Measurements from ENCODE around the gene IFNLR1.

The IFNLR1 gene

DNA sequence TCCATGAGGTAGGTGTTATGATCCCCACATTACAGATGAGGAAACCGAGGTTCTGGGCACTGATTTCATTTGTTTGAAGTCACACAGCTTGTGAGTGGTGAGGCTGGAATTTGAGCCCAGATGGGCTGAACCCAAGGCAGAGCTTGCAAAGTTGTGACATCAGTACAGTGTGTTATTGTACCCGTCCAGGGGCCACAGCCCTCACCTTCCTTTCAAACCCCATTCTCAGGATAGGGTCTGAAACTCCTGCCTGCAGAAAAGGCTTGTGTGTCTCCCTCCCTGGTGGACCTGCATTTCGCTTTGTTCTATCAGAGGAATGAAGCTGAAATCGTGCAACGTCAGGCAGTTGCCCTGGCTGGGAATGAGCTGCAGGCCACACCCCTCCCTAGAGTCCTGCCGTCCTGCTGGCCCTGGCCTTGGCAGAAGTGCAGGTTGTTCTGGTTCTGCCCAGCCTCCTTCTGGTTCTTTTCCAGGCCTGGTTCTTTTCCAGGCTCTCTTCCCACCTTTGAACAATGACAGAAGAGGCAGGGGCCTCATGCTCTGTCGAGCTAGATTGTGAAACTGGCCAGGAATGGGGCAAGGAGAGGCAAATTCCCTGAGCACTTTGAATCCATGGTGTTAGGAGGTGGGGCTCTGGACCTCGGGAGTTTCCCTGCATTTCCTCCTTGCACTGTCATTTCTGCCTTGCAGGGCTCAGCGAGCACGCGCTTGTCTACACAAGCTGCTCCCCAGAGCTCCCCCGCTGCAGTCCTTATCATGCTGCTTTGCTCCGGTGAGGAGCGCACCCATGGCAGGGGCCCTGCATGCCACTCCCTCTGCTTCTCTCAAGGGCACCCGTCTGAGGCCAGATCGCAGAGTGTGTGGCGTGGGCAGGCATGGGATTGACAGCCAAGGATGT, 67.0 kb downstream of the IFNLR1 start:
- DNase-seq = no peak

DNA sequence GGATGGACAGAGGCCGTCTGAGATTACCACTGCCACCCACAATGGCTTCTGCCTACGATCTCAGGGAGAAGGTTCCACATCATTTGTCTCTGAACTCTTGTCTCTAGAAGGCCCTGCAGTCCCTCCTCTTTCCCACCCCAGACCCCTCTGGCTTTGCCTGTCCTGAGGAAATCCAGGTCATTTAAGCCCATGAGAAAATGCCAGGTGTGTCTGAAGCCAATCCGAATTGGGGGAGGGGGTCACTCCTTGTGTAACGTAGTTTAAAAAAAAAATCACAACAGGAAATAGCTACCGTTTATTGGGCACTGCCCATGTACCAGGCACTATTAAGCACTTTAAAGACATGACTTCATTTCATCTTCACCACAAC, 67.6 kb downstream of the IFNLR1 start:
- no peak for DNase-seq

- DNase-seq = no peak
Observed at GRCh38 chr1:24118410-24119242, 68.5 kb downstream of the IFNLR1 start.

DNA sequence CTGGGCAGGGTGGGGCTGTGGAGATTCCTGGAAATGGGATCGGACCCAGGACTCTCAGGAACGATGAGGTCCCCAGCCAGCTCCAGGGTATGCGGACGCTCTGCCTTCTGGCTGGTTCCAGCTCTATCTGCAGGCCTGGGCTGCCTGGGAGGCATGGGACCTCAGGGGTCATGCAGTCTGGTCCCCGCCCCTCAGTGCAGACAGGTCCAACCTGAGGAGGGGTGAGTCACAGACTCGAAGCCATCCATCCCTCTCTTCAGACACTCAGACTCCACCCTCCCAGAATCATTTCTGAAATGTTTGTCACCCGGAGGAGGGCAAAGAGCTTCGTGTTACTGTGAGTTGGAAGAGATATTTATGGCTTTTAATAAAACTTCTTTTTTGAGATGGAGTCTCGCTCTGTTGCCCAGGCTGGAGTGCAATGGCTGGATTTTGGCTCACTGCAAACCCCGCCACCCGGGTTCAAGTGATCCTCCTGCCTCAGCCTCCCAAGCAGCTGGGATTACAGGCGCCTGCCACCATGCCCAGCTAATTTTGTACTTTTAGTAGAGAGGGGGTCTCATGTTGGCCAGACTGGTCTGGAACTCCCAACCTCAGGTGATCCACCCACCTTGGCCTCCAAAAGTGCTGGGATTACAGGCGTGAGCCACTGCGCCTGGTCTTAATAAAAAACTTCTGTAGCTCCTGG, 69.2 kb downstream of the IFNLR1 start:
- no peak for DNase-seq

- DNase-seq = no peak
Observed at GRCh38 chr1:24117132-24117531, 70.0 kb downstream of the IFNLR1 start.

GRCh38 chr1:24114753-24115152, 72.3 kb downstream of the IFNLR1 start:
- no peak for DNase-seq

- no peak for DNase-seq
Observed at GRCh38 chr1:24113641-24114033, 73.5 kb downstream of the IFNLR1 start.

DNA sequence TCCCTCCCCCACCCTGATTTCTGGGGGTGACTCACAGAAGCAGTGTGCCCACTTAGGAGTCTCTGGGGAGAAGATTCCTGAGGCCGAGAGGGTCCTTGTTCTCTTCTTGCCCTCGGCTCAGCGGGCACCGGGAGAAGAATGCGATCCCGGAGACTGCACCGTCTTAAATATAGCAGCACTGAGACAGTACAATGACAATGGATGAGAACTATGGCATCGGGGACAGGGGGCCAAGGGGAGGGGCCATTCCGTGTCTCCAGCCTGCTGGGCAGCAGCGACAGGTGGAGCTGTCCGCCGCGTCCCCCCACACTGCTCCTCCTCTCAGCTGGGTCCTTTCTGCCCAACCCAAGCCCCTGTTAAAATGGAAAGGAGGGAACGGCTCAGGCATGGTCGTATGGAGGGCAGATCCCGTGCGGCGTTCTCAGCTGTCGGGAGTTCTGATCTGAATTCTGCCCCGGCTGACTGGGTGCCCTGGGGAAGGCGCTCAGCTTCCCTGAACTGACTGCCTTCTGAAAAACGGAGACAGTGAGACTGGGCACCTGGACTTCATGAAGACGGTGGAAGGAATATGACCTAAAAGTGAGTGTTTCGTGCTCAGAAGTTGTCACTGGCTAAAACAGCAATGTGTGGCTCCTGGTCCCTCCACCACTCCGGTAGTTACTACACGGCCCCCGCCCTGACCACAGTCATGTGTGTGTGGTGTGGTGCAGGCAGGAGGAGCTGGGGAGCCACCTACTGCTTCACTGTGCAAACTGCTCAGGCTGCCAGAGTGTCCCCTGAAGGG, 74.9 kb downstream of the IFNLR1 start, which contains the start of gene MYOM3:
TSS of gene MYOM3 (minus strand) at position 140 of the 784 bp plus-strand sequence. CDS start 3,499 bp downstream, outside the sequence.
- no peak for DNase-seq

GRCh38 chr1:24111262-24111995, 75.7 kb downstream of the IFNLR1 start:
- no peak for DNase-seq

- DNase-seq = no peak
Observed at GRCh38 chr1:24110642-24111261, 76.3 kb downstream of the IFNLR1 start.

DNA sequence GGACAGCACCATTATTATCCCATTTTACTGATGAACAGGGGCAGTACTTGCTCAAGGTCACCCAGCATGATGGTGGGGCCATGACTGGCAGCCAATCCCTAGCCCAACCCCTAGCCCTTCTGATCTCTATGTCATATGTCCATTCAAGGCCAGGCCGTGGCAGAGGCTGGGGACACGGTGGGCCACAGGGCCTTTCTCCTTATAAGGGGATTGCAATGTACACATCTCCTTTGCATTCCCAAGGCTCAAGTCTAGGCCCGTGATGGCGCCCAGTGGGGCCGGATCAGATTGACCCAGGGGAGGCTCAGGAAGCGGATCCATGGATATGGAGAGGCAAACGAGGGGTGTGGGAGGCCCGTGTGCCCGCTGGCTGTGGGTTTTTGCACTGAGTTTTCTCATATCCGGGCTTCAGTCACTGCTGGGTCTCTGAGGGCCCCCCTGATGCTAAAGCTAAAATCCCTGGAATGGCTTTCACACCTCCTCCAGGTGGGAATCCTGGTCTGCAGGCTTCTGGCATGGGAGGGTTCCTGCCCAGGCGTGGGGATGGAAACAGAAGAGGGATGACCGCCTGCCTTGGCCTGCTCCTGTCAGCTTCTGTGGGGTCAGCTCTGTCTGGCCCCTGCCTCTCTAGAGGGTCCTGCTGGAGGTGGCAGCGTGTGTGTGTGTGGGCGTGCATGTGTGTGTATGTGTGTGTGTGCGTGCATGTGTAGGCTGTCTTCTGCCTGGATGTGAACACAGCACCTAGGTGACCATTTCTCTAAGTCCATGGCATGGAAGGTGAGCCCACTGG, 77.2 kb downstream of the IFNLR1 start:
- DNase-seq = no peak

DNA sequence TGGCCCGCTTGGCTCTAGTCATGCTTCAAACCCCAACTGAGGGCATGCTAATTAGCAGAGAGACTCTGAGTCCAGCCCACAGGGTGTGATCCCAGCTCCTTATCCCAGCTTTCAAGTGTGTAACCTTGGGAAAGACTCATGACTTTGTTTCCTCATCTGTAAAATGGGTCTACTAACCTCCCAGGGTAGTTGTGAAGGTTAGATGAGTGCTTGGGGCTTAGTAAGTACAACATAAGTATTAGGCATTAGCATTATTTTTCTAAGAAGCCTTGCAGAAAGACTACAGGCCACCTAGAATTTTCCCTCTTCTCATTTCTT, 78.0 kb downstream of the IFNLR1 start:
- no peak for DNase-seq

DNA sequence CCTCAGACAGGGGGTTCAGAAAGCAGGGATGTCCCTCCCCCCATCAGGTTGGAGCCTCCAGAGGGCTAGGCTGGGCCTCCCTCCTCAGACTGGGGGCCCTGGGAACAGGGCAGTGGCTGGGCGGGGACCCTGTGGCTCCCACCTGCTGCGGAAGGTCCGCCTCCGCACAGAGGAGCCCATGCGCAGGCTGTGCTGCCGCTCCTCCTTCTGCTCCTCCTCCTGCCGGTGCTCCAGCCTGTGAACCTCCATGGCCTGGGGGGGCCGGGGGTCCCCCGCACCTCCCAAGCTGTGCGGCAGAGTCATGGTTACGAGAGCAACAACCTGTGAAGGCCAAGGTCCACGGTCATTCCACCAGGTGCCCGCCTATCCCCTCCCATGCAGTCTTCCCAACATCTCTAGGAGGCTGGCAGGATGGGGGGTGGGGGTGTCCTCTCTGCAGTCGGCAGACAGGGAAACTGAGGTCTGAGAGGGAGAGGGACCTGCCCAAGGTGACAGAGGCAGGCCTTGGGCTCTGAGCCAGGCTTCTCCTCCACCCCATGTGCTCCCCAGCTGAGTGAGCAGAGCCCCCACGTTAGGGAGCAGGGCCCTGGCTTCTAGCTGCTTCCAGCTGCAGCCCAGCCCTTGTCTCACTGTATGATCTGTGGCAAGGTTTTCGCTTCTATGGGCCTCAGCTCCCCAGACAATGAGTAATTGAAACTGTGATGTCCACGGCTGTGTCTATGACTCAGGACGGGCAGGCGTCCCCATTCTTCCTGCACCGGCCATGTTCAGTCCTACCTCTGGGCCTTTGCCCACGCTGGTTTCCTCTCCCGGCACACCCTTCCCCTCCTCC, 78.5 kb downstream of the IFNLR1 start:
- DNase-seq = no peak

GRCh38 chr1:24107462-24108138, 79.5 kb downstream of the IFNLR1 start:
- no peak for DNase-seq

DNA sequence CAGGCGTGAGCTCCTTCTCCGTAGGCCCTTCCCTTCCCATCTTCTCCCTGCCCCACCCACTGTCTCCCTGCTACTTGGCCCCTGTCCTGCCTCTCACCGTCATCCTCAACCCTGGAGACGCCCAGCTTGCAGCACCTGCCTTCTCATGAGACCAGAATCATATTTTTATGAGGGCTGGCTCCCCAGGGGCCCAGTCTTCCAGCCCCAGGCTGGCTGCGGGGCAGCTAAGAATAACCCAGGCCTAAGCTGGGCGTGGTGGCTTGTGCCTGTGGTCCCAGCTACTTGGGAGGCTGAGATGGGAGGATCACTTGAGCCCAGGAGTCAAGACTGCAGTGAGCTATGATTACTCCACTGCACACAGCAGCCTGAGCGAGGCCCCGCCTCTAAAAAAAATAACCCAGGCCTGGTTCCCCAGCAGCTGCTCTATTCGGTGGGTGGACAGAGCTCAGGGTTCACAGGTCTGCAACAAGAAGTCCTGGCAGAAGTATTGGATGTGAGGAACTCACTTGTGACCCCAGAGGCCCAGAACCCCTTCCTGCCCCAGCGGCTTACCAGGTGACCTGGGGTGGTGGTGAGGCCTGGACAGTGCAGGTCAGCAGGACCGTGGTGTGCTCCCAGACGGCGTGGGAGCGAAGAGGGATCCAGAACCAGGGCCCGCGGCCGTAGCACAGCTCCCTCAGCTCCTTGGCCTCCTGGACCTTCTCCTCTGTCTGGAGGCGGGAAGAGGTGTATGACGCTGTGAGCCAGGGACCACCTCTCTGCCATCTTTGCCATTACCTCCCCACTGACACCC, 81.5 kb downstream of the IFNLR1 start:
- DNase-seq = no peak

GRCh38 chr1:24104854-24105253, 82.2 kb downstream of the IFNLR1 start:
- no peak for DNase-seq
